HG02678 (cell line): ENCODE results near the gene CHRNB2.

Experiments
- ATAC-seq: cut with Tn5 transposase; IDR thresholded peaks from one replicate; pipeline ENCODE4 v1.9.1; 2021; ENCODE audit warnings: mild to moderate bottlenecking, moderate library complexity; ENCODE audit not compliant: unreplicated experiment

The CHRNB2 gene

DNA sequence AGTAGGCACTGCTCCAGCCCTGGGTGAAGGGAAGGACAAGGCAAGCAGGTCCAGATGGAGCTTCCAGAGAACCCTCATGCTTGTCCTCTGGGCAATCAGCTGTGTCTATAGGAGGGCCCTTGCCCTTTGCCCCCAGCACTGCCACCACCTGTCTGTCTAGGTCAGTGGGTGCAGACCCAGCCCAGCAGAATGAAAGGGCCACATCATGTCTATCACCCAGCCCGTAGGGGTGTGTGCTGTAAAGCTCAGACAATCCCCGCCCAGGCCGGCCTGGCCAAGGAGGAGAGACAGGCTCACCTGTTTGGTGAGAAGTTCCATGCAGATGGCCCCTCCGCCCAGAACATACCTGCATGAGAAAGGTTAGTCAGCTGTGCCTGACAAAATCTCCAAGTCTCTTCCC, 16.1 kb upstream of the CHRNB2 start:
- no peak for ATAC-seq

DNA sequence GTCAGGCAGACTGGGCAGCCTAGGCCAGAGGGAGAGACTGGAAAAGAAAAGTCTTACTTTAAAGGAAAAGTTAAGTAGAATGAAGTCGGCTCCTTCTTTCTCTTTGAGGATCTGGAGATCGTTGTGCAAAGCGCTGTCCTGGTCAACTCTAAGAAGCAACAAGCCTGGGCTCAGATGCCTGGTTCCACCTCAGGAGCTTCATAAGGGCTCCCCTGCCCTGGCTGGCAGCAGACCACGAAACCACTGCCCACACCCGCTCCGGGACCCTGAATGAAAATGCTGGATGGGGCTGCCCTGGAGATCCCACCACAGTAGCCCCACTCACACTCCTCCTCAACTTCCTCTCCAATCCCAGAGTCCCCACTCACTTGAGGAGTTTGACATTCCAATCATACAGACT, 15.5 kb upstream of the CHRNB2 start:
- no peak for ATAC-seq

DNA sequence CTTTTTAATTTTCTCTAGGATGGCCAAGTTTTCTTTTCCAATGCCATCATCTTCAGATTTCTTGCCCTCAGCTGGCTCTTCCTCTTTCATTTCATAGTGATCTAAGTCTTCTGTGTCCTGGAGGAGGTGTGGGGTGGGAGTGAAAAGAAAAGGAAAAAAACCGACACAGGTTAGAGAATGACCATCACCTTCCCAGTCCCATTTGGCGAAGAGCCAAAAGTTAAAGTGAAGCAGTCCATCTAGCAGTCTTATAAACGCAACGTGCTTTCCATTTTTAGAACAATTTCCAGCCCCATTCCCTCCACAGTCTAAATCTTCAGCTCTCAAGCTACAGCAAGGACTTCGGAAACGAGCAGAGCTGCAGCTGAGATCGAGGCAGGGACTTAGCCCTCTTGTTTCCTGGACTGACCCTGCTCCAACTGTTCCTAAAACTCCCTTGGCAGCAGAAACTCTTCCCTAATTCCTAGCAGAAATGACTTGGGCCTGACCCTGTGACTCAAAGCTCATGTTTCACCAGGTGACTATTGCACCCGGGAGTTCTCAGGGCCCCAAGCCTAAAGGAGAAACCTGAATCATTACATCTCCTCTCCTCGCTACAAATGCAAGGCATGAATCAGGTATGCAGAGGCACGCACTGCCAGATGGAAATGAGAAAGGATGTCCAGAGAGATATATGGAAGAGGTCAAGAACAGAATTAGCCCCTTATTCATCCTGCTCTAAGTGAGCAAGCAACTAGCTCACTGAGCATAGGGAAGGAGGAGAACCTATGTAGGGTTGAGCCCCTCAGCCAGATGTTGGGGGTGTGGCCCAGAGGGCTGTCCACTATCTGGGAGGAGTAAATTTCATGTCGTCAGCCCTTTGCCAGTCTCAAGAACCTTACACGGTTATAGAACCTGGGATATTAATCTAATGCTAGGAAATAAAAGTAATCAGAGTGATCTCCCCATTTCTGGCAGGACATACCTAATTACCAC, 14.2 kb upstream of the CHRNB2 start:
- ATAC-seq = no peak

DNA sequence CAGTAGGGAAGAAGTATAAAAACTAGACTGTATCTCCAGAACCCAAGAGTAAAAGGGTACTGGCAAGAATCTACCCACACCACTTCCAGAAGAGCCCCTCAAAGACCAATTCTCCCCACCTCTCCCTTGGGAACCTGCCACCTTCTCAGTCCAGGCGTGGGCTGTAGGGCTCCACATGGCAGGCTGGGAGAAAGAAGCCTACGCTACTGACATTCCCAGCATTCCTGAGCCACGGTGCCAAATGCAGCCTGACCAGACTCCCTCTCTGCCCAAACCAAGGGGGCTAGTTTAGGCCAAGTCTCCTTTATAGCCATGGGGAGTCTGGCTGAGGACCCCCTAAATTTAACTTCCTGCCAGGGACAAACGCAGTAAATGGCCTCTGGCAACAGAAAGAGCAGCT, 11.2 kb upstream of the CHRNB2 start:
- no peak for ATAC-seq

DNA sequence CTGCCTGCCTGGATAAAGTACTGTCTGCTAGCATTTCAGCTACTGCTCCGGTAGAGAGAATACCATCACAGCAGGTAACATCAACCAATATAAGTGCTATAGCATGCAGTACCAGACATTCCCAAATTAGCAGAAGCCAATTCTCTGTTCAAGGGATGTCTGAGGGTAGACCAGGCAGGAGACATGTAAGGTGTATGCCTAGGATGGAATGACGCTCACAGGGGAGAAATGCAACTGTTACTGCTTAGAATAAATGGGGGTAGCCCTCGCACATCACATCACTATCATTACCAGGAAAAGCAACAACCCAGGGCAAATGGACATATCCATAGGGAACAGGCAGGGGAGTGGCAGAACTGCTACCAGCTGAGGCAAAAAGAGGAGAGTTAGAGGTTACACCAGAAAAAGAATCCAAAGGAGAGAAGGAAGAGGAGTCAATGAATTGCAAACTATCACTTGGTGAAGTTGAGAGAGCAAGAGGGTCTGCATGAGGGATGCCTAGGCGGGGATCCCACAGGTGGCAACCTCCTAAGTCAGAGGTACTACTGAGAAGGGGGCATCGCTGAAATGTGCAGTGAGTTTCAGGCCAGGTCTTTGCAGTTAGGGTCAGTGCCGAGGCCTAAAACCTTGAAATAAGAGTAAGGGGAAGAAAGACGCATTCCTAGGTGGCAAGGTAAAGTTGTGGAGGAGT, 10.2 kb upstream of the CHRNB2 start:
- no peak for ATAC-seq

DNA sequence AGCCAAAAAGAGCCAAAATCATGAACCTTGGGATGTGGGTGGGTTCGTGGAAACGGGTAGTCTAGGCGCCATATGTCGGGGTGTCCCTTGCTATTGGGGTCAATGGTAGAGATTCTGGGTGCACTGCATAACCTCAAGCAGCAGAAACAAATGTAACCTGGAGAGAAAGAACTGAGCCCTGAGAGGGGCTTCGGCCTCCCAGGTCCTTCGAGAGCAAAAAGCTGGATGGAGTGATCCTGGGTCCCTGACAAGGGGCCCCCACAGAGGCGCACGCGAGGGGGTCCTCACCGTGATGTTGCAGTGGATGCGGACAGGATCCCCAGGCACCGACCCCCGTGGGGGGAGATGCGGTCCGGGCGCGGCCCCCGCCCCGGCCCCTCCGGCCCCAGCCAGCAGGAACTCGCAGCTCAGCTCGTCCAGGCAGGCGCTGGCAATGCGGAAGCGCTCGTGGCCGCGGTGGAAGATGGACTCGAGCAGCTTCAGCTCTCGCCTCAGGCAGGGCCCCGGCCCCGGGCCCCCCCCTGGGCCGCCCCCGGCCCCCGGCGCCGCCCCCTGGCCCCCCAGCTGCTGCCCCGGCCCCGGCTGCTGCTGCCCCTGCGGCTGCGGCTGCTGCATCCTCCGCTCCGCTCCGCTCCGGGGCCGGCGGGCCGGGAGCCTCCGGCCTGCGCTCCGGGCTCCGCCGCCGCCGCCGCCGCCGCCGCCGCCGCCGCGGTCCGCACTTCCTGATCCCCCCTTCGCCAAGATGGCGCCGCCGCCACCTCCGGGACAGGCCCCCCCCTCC, 9.4 kb upstream of the CHRNB2 start, which contains the start of gene UBE2Q1:
TSS of gene UBE2Q1 (minus strand) at position 724 of the 781 bp plus-strand sequence. CDS start at position 615, 109 bp downstream.
- peak; percentile 3 for ATAC-seq

DNA sequence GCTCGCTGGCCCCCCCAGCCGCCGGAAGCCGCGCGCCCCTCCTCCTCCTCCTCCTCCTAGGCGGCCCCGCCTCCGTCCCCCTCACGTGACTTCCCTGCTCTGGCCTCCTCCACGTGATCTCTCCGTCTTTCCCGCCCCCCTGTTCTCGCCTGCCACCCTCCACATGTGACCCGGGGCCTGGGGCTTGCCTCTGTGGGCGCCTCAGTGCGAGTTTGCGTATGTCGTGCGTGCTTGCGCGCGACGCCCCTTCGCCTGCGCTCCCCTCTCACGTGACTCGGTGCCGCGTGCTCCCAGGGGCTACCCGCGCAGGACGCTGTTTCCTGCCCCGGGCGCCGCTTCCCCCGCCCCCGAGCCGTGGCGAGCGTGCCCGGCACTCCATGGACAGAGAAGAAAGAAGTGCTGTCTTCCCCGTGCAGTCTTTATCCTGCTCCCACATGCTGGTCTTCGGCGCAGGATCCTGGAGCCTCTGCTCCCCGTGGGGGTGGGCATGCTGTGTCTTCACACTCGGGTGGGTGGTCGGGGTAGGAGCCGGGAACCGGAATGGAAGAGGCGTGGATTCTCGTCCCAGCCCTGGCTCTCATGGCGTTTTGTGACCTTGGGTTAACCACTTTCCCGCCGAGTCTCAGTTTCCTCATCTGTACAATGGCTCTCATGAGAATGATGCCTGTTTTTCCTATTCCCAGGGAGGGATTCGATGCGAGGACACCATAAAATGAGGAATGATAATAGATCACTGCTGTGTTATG, 8.7 kb upstream of the CHRNB2 start:
- peak; percentile 92 for ATAC-seq

DNA sequence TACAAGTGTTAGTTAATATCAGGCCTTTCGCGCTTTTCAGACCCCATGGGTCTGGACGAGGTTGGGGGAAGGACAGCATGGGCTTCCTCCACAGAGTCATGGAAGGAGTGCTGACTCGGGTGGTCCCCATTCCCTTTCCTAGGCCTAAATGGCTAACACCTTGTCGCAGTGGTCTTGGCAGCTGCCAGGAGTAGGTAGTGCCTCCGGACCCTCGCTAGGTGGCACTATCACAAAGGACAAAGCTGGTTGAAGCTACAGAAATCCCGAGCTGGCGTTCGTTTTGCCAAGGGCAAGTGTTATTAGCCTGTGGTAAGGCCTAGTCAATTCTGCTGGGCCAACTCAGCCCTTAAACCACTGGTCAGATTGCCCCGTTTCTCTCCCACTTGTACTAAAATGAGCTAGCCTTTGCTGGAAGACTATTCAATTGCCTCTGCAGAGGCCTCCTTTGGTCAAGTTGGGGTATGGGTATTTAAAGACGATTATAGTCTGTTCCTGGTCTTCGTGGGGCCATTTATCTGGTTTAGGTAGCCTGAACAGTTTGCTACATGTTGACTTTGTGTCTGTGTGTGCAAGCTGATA, 8.0 kb upstream of the CHRNB2 start:
- peak; percentile 30 for ATAC-seq

DNA sequence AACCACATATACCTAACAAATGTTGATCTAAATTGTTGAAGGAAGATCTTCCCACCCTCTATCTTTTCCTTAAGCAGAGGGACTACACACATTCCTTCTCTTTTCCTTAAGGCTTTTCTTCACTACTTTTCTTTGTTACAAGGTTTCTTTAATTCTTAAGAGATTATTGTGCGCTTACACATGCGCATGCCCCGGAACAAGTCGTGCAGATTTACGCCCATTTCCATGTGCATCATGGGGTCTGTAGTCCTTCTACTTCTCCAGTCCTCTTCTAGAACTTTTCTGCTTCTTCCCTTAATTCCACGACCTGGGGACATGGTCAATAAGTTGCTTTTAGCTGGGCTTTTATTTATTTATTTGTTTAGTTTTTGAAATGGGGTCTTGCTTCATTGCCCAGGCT, 1.7 kb upstream of the CHRNB2 start:
- no peak for ATAC-seq

DNA sequence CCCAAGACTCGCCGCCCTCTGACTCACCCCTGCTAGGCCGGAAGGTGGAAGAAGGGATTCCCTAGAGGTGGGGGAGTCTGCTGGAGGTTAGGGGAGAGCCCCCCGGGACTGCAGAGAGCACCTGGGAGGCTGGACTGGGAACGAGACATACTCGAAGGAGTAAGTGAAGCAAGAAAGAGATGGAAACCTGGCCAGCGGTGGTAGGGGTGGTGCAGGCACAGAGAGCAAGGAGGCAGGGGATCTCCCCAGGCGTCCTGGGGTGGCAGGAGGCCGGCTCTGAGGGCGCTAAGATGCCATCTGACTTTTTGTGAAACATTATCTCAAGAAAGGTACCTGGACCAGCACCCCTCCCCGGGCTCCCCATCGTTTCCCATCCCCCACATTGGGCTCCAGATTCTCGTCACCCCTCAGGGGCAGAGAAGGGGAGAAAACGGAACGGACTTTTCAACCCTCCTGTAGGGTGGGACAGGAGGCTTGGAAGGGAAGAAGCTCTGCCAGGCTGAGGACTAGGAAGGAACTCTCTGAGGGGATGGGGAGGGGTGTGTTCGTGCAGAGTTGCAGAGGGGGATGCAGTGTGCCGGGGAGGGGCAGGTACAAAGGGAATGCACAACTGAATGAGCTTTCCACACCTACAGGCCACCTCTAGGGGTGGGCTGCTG, 708 bp downstream of the CHRNB2 start:
- ATAC-seq = no peak

DNA sequence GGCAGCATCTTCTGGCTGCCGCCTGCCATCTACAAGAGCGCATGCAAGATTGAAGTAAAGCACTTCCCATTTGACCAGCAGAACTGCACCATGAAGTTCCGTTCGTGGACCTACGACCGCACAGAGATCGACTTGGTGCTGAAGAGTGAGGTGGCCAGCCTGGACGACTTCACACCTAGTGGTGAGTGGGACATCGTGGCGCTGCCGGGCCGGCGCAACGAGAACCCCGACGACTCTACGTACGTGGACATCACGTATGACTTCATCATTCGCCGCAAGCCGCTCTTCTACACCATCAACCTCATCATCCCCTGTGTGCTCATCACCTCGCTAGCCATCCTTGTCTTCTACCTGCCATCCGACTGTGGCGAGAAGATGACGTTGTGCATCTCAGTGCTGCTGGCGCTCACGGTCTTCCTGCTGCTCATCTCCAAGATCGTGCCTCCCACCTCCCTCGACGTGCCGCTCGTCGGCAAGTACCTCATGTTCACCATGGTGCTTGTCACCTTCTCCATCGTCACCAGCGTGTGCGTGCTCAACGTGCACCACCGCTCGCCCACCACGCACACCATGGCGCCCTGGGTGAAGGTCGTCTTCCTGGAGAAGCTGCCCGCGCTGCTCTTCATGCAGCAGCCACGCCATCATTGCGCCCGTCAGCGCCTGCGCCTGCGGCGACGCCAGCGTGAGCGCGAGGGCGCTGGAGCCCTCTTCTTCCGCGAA, 3.8 kb downstream of the CHRNB2 start:
- ATAC-seq = no peak

DNA sequence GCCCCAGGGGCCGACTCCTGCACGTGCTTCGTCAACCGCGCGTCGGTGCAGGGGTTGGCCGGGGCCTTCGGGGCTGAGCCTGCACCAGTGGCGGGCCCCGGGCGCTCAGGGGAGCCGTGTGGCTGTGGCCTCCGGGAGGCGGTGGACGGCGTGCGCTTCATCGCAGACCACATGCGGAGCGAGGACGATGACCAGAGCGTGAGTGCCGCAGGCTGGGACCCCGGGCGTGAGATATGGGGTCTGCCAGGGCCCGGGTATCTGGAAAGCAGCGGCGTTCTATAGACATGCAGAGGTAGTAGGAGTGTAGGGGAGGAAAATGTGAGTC, 4.3 kb downstream of the CHRNB2 start:
- no peak for ATAC-seq

DNA sequence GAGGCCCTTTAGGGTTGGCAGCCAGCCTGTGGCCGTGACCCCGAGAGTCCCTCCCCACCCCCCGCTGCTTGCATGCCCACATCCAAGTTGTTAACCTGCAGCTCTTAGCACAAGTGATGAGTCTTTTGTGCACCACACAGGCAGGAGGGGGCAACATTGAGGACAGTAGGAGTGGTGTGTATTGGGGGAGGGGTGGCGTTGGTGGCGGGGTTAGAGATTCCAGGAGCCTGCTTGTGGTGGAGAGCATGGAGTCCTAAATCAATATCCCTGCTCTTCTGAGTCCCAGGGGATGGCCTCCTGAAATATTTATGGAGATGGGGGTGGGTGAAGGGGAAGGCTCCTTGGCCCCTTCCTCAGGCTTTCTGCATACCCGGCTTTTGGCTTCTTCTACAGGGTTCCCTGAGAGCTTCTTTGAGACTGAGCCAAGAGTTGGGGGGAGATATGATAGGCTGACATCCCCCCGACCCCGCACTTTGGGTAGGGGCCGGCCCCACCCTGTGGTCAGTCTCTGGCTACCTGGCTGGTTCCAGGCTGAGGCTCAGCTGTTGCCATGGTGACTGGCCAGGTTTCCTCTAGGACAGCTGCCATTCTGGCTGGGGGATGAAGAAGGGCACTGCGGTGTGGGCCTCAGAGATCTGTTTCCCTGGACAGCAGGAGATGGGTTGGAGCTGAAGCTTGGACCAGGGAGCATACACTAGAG, 5.0 kb downstream of the CHRNB2 start:
- ATAC-seq = no peak

DNA sequence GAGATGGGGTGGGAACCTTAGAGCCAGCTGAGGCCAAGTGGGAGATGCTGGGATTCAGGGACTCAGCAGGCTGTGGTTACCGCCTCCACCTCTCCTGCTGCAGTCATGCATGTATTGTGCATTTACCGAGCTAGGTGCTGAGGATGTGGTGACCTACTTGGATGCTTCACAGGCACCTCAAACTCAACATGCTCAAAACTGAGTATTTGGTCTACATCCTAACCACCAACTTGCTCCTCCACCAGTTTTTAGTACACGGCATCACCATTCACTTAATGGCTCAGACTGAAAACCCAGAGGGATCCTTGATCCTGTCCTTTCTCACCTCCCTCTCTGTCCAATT, 5.6 kb downstream of the CHRNB2 start:
- no peak for ATAC-seq

DNA sequence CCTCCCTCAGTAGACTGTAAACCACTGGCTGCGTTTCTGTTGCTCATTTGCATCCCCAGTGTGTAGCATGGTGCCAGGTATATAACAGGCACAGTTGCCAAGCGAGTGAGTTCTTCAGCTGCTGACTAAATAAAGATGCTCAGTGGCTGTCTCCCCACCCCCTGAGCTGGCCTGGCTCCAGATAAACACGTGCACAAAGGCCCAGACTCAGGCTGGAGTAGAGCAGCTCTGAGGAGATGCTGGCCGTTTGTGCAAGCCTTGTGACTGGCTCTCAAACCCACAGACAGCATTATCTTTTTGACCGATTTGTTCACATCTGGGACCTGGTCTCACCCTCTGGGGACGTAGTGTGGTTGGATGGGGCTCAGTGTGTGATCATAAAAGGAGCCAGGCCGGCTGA, 7.1 kb downstream of the CHRNB2 start:
- ATAC-seq = no peak

DNA sequence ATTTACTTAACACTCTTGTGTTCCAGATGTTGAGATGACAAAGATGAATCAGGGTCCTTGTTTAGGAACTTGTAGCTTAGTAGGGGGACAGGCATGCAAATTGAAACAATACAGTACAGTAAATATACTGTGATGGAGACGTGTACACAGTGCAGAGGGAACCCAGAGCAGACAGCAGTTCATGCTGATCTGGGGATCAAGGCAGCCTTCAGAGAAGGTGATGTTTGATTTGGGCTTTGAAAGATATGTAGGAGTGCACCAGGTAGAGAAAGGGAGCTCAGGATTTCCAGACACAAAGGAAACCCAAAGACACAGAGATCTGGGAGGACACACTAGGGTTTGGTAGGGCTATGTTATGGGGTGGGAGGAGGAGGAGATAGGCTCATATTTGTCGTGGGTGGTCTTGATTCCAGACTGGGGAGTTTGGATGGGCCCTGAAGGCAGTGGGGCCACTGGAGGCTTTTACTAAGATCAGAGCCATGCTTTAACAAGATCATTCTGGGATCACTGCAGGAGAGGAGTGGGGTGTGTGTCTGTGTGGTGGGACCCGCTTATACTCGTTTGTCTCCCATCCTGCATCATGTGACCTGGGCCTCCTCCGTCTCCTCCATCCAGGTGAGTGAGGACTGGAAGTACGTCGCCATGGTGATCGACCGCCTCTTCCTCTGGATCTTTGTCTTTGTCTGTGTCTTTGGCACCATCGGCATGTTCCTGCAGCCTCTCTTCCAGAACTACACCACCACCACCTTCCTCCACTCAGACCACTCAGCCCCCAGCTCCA, 7.8 kb downstream of the CHRNB2 start:
- ATAC-seq = no peak

DNA sequence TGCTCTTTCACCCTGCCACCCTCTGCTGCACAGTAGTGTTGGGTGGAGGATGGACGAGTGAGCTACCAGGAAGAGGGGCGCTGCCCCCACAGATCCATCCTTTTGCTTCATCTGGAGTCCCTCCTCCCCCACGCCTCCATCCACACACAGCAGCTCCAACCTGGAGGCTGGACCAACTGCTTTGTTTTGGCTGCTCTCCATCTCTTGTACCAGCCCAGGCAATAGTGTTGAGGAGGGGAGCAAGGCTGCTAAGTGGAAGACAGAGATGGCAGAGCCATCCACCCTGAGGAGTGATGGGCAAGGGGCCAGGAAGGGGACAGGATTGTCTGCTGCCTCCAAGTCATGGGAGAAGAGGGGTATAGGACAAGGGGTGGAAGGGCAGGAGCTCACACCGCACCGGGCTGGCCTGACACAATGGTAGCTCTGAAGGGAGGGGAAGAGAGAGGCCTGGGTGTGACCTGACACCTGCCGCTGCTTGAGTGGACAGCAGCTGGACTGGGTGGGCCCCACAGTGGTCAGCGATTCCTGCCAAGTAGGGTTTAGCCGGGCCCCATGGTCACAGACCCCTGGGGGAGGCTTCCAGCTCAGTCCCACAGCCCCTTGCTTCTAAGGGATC, 8.5 kb downstream of the CHRNB2 start:
- ATAC-seq = no peak
